Ovary (tissue), 3 donors: ENCODE measurements around the gene KCNK13.

Experiments
- EP300 ChIP-seq: sonication (generic); formaldehyde crosslinking; IDR thresholded peaks from one replicate; pipeline ENCODE4 v1.6.1; 2017; ENCODE audit warnings: antibody characterized with exemption
- TF ChIP-seq, protein P1 (sequence below), 3 donors: fragments of 450-650 bp in 2 of 3; fragments of 200-600 bp in 1 of 3; IDR thresholded peaks; one replicate each; pipeline versions ENCODE4 v1.5.1 to v1.8.0; 2016 to 2022; ENCODE audit warnings: antibody characterized with exemption in 3 of 3, mild to moderate bottlenecking in 1 of 3
- donor health status: DM: no; HTN: no; CAD: no.

DNA sequence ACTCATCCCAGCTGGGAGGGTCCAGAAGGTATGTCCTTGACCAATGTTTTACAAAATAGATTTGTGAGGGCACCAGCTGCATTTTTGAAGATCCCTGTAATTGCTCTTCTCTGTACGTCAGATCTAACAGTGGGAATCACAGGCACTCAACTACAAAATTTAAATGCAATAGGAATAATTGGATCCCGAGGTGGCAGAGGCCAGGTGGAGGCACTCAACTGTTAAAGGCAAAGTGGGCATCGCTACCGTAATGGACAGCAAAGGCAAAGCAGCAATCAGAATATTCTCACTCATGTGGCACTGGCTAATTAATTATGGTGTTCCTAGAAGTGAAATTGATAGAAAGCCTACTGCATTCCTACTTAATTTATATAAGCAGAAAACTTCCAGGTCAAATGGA lies 166.7 kb downstream of the KCNK13 start:
- TF ChIP-seq, protein P1, sequence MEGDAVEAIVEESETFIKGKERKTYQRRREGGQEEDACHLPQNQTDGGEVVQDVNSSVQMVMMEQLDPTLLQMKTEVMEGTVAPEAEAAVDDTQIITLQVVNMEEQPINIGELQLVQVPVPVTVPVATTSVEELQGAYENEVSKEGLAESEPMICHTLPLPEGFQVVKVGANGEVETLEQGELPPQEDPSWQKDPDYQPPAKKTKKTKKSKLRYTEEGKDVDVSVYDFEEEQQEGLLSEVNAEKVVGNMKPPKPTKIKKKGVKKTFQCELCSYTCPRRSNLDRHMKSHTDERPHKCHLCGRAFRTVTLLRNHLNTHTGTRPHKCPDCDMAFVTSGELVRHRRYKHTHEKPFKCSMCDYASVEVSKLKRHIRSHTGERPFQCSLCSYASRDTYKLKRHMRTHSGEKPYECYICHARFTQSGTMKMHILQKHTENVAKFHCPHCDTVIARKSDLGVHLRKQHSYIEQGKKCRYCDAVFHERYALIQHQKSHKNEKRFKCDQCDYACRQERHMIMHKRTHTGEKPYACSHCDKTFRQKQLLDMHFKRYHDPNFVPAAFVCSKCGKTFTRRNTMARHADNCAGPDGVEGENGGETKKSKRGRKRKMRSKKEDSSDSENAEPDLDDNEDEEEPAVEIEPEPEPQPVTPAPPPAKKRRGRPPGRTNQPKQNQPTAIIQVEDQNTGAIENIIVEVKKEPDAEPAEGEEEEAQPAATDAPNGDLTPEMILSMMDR (IDR thresholded peaks at IDR 0.05): no peak
- no peak for TF ChIP-seq EP300
